ENCODE data around the gene RBM14. TPM values are rescaled to one million over a fixed set of nuclear protein-coding genes. Genes with fewer than 3 reads are reported as not detected.
A peak's percentile ranks its signal among the peaks of the same experiment; 100 is the strongest.
"Not testable (repeated sequence)": the region's sequence is repeated elsewhere in the genome, so short reads cannot be mapped to it uniquely, and the experiment has no call there.

Gene RBM14
- total RNA-seq, 1 donor from 2014 or later: 124 TPM

DNA sequence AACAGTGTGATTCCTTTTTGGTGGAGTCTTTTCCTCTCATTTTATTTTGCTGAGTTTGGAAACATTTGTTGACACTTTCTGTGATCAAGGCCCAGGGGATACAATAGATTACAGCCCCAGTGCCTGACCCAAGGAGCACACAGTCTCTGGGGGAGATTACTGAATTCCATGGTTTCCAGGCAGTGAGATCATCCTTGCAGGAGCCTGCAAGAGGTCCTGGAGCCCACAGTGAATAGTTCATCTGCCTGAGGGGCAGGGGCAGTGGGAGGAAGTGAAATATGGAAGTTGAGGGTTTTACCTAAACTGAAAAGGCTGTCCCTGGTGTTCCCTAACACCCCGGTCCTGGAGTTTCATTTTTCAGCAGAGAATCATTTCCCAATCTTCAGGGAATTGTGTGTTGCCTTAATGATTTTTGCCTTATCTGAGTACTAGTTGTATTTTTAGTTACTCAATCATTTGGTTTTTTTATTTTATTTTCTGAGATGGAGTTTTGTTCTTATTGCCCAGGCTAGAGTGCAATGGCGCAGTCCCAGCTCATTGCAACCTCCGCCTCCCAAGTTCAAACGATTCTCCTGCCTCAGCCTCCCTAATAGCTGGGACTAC lies 15.7 kb upstream of the RBM14 start:
- Mint-ChIP-seq H3K36me3 (ENCODE audit: insufficient read depth) (peaks cover 6% of the 10 kb centered on the region), H3K4me1 (ENCODE audit: low read depth) (peaks cover 5% of the 10 kb centered on the region), H3K9me3 (ENCODE audit: low read depth) (no peaks in the 10 kb centered on the region), H3K27ac (peak overlapping the region; percentile 46), H3K4me3 (ENCODE audit: low read depth) (no peak overlapping the region), H3K27me3 (no peaks in the 10 kb centered on the region)
- DNase-seq (ENCODE audit: low spot score, unreplicated experiment): no peak
- TF ChIP-seq, protein P1, sequence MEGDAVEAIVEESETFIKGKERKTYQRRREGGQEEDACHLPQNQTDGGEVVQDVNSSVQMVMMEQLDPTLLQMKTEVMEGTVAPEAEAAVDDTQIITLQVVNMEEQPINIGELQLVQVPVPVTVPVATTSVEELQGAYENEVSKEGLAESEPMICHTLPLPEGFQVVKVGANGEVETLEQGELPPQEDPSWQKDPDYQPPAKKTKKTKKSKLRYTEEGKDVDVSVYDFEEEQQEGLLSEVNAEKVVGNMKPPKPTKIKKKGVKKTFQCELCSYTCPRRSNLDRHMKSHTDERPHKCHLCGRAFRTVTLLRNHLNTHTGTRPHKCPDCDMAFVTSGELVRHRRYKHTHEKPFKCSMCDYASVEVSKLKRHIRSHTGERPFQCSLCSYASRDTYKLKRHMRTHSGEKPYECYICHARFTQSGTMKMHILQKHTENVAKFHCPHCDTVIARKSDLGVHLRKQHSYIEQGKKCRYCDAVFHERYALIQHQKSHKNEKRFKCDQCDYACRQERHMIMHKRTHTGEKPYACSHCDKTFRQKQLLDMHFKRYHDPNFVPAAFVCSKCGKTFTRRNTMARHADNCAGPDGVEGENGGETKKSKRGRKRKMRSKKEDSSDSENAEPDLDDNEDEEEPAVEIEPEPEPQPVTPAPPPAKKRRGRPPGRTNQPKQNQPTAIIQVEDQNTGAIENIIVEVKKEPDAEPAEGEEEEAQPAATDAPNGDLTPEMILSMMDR (IDR thresholded peaks at IDR 0.05; ENCODE audit: unreplicated experiment): no peak

DNA sequence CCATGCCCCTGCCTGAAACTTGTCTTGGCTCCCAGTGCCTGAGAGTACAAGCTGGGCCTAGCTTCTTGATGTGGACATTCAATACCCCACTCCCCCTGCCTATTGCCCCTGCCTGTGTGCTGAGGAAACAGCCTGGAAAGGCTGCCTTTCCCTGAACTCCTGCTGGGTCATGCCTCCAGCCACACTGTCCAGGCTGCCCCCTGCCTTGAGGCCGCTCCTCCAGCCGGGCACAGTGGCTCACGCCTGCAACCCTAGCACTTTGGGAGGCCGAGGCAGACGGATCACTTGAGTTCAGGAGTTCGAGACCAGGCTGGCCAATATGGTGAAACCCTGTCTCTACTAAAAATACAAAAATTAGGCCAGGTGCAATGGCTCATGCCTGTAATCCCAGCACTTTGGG lies 13.4 kb upstream of the RBM14 start:
- Mint-ChIP-seq H3K36me3 (ENCODE audit: insufficient read depth) (peaks cover 8% of the 10 kb centered on the region), H3K4me3 (ENCODE audit: low read depth) (no peak overlapping the region), H3K9me3 (ENCODE audit: low read depth) (no peaks in the 10 kb centered on the region), H3K27ac (no peak overlapping the region), H3K27me3 (no peaks in the 10 kb centered on the region), H3K4me1 (ENCODE audit: low read depth) (peaks cover 5% of the 10 kb centered on the region)
- TF ChIP-seq, protein P1 (IDR thresholded peaks at IDR 0.05; ENCODE audit: unreplicated experiment): no peak
- no peak for DNase-seq (ENCODE audit: low spot score, unreplicated experiment)

DNA sequence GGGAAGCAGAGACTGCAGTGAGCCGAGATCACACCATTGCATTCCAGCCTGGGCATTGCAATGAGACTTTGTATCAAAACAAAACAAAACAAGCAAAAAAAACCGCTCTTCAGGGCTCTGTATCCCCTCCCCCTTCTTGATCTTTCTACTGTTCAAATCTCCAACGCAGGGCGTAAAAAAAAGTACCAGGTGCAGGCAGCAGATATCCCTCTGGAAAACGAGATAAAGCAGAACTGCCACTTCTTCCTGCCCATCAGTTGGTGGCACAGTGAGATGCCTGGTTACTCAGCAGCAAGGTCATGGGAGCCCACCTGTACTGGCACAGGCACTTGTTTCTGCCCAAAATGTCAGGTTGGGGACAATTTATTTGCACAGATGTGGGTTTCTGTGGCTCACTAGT lies 12.3 kb upstream of the RBM14 start:
- peak overlapping the region; percentile 17 for H3K27ac Mint-ChIP-seq
- peaks cover 5% of the 10 kb centered on the region for H3K4me1 Mint-ChIP-seq (ENCODE audit: low read depth)
- no peak for DNase-seq (ENCODE audit: low spot score, unreplicated experiment)
- peaks cover 8% of the 10 kb centered on the region for H3K36me3 Mint-ChIP-seq (ENCODE audit: insufficient read depth)
- no peaks in the 10 kb centered on the region for H3K9me3 Mint-ChIP-seq (ENCODE audit: low read depth)
- H3K4me3 Mint-ChIP-seq (ENCODE audit: low read depth): no peak overlapping the region
- TF ChIP-seq, protein P1 (IDR thresholded peaks at IDR 0.05; ENCODE audit: unreplicated experiment): no peak
- H3K27me3 Mint-ChIP-seq: no peaks in the 10 kb centered on the region

DNA sequence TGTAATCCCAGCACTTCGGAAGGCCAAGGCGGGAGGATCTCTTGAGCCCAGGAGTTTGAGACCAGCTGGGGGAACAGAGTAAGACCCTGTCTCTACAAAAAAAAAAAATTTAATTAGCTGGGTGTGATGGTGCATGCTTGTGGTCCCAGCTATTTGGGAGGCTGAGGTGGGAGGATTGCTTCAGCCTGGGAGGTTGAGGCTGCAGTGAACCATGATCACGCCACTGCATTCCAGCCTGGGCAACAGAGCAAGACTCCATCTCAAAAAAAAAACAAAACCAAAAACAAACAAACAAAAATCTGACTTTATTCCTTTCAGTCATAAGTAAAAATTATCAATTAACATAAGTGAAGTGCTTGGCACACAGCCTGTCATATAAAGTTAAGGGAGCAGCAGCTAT lies 9.8 kb upstream of the RBM14 start:
- H3K27me3 Mint-ChIP-seq; H3K4me3 Mint-ChIP-seq (ENCODE audit: low read depth); DNase-seq (ENCODE audit: low spot score, unreplicated experiment): not testable (repeated sequence)

DNA sequence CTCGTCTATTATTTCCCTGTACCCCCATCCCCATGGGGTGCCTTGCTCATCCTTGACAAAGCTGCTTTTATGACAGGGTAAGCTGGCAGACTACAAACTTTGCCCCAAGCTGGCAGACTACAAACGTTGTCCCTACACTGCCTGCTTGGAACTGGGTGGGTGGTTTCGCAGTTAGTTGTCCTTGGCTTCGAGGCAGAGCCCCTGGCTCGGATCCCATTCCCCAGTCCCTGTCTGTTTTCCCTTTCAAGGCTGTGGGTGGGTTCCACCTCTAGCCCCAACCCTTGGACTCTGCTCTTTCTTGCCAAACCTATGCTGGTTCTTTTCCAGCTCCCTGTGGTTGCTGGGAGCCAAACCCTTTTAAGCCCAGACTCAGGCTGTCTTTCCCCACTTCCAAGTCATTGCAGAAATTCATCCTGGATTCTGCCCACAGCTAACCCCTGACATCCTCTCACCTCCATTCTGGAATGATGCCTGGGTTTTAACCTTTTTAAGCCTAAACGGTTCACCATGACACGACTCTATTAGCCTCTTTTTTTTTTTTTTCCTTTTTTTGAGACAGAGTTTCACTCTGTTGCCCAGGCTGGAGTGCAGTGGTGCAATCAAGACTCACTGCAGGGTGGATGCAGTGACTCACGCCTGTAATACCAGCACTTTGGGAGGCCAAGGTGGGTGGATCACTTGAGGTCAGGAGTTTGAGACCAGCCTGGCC lies 9.2 kb upstream of the RBM14 start:
- H3K27me3 Mint-ChIP-seq: no peaks in the 10 kb centered on the region
- H3K36me3 Mint-ChIP-seq (ENCODE audit: insufficient read depth): peaks cover 3% of the 10 kb centered on the region
- TF ChIP-seq, protein P1 (IDR thresholded peaks at IDR 0.05; ENCODE audit: unreplicated experiment): no peak
- H3K9me3 Mint-ChIP-seq (ENCODE audit: low read depth): no peaks in the 10 kb centered on the region
- H3K4me1 Mint-ChIP-seq (ENCODE audit: low read depth): no peaks in the 10 kb centered on the region
- H3K27ac Mint-ChIP-seq: no peak overlapping the region
- H3K4me3 Mint-ChIP-seq (ENCODE audit: low read depth): no peak overlapping the region
- no peak for DNase-seq (ENCODE audit: low spot score, unreplicated experiment)

More for the DNA sequence above, 9.8 kb upstream of the RBM14 start:
- not testable (repeated sequence) for H3K9me3 Mint-ChIP-seq (ENCODE audit: low read depth); H3K4me1 Mint-ChIP-seq (ENCODE audit: low read depth); H3K27ac Mint-ChIP-seq; H3K36me3 Mint-ChIP-seq (ENCODE audit: insufficient read depth)

Measured in progenitor cell of endocrine pancreas (in vitro differentiated cells).